GM19043 (cell line): ENCODE results near the gene HTR2C.
"Not testable (repeated sequence)": the region's sequence is repeated elsewhere in the genome, so short reads cannot be mapped to it uniquely, and the experiment has no call there.

ENCODE experiments used
- ATAC-seq: cut with Tn5 transposase; IDR thresholded peaks from one replicate; pipeline ENCODE4 v1.9.1; 2021; ENCODE audit warnings: low read depth; ENCODE audit not compliant: unreplicated experiment

Gene HTR2C

GRCh38 chrX:114937090-114937489 is 353.2 kb downstream of the HTR2C start:
- ATAC-seq = not testable (repeated sequence)

DNA sequence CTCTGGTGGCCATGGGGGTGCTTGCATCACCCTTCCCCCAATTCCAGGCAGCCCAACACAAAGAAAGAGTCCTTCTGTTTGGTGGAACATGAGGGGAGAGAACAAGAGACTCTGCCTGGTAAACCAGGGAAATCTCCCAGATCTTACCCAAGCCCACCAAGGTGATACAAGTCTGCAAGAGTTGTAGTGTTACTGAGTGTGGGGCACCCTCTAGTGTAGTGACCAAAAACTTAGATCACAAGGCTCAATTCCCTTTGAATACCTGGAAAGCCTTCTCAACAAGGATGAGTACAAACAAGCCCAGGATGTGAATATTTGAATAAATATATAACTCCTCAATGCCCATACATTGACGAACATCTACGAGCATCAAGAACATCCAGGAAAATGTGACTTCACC is 368.8 kb downstream of the HTR2C start:
- no peak for ATAC-seq
